A549 (cell line): ENCODE data around the gene CD34. TPM values are rescaled to one million over a fixed set of nuclear protein-coding genes. Genes with fewer than 3 reads are reported as not detected.

Experiments used
- ATAC-seq, 2 experiments: fragments of 200-7000 bp in 1 of 2; fragments of >200 bp in 1 of 2; cut with Nextera tagmentation in 1 of 2; cut with Tn5 transposase in 1 of 2; 3 replicates each; pipeline versions ENCODE4 v1.8.0 to v1.9.1; 2018 to 2020; ENCODE audit warnings: mild to moderate bottlenecking in 1 of 2, moderate library complexity in 1 of 2
- CTCF ChIA-PET: fragments of 300-600 bp; sonication (Branson Sonifier 250); formaldehyde crosslinking; extraction: SDS; loops from one replicate; lab custom pipeline; 2021; ENCODE audit warnings: antibody characterized with exemption, inconsistent platforms; lab: Yijun Ruan, JAX
- POLR2A ChIA-PET: fragments of 350-600 bp; formaldehyde crosslinking; extraction: SDS; loops from one replicate; lab custom pipeline; 2021; ENCODE audit warnings: antibody characterized with exemption, inconsistent platforms; lab: Yijun Ruan, JAX
- DNase-seq, 2 experiments: peaks; one replicate each; pipeline versions ENCODE4 v3.0.0 to v3.0.0-alpha.2; 2011 to 2016; ENCODE audit warnings: low read depth in 1 of 2, low spot score in 1 of 2
- FAIRE-seq: peaks from 2 replicates; lab custom pipeline; 2011; peaks lifted over from hg19 to GRCh38; lab: Jason Lieb, UNC
- H3K27ac ChIP-seq, 2 experiments: fragments of >200 bp; sonication (Bioruptor Twin); formaldehyde crosslinking; 3 replicates each; pipeline ENCODE4 v1.5.1; 2016 to 2017
- H3K4me1 ChIP-seq: fragments of >200 bp; sonication (Bioruptor Twin); formaldehyde crosslinking; 3 replicates; pipeline ENCODE4 v1.6.1; 2016
- H3K4me2 ChIP-seq: fragments of >200 bp; sonication (Bioruptor Twin); formaldehyde crosslinking; 3 replicates; pipeline ENCODE4 v1.6.1; 2016
- H3K4me3 ChIP-seq: fragments of >200 bp; sonication (Bioruptor Twin); formaldehyde crosslinking; 3 replicates; pipeline ENCODE4 v1.5.1; 2016
- H3K9me3 ChIP-seq: fragments of >200 bp; sonication (Bioruptor Twin); formaldehyde crosslinking; 3 replicates; pipeline ENCODE4 v1.6.1; 2016
- ATOH8 ChIP-seq: fragments of 250-450 bp; sonication (Bioruptor Pico); IDR thresholded peaks from 2 replicates; pipeline ENCODE4 v1.5.0; 2020; ENCODE audit warnings: low read depth, mild to moderate bottlenecking, moderate library complexity
- CBX8 ChIP-seq: fragments of 200-600 bp; sonication (generic); IDR thresholded peaks from 2 replicates; pipeline ENCODE4 v1.6.1; 2016
- EHF ChIP-seq: fragments of 250-450 bp; sonication (Bioruptor Pico); IDR thresholded peaks from 2 replicates; pipeline ENCODE4 v1.5.0; 2020; ENCODE audit warnings: mild to moderate bottlenecking
- EHMT2 ChIP-seq: fragments of 200-600 bp; sonication (generic); IDR thresholded peaks from 2 replicates; pipeline ENCODE4 v1.6.1; 2016; ENCODE audit warnings: antibody characterized with exemption, low read depth, mild to moderate bottlenecking, moderate library complexity
- ESRRA ChIP-seq: fragments of 150-350 bp; IDR thresholded peaks from 2 replicates; pipeline ENCODE4 v1.6.1; 2014; ENCODE audit warnings: mild to moderate bottlenecking, low read length, borderline replicate concordance
- HES2 ChIP-seq: fragments of >200 bp; sonication (Bioruptor Twin); formaldehyde crosslinking; IDR thresholded peaks from 2 replicates; pipeline ENCODE4 v1.6.1; 2016
- HMGXB4 ChIP-seq: fragments of 250-450 bp; sonication (Bioruptor Pico); IDR thresholded peaks from 2 replicates; pipeline ENCODE4 v1.5.0; 2021; ENCODE audit warnings: mild to moderate bottlenecking, moderate library complexity, borderline replicate concordance
- HOXB13 ChIP-seq: fragments of 250-450 bp; sonication (Bioruptor Pico); IDR thresholded peaks from 2 replicates; pipeline ENCODE4 v1.5.0; 2020; ENCODE audit warnings: low read depth, mild to moderate bottlenecking, moderate library complexity
- HOXB5 ChIP-seq: fragments of 250-450 bp; sonication (Bioruptor Pico); IDR thresholded peaks from 2 replicates; pipeline ENCODE4 v1.5.0; 2020; ENCODE audit warnings: mild to moderate bottlenecking, moderate library complexity
- JUN ChIP-seq, 2 experiments: fragments of >200 bp; sonication (Bioruptor Twin); formaldehyde crosslinking; IDR thresholded peaks; 2 replicates in 1 of 2; 3 replicates in 1 of 2; pipeline ENCODE4 v1.6.1; 2016 to 2017
- MAX ChIP-seq: IDR thresholded peaks from 2 replicates; pipeline ENCODE4 v1.6.1; 2012
- NFE2L2 ChIP-seq: fragments of 150-350 bp; conservative IDR thresholded peaks from 2 replicates; pipeline ENCODE4 v1.6.1; 2014; ENCODE audit warnings: low read length
- NPAS2 ChIP-seq: fragments of 250-450 bp; sonication (Bioruptor Pico); IDR thresholded peaks from 2 replicates; pipeline ENCODE4 v1.8.0; 2022; ENCODE audit warnings: mild to moderate bottlenecking, moderate library complexity, borderline replicate concordance
- PHF8 ChIP-seq: fragments of 200-600 bp; sonication (generic); IDR thresholded peaks from 2 replicates; pipeline ENCODE4 v1.6.1; 2016; ENCODE audit warnings: low read depth, mild to moderate bottlenecking, antibody characterized with exemption, moderate library complexity, borderline replicate concordance
- RARB ChIP-seq: fragments of 250-450 bp; sonication (Bioruptor Pico); IDR thresholded peaks from 2 replicates; pipeline ENCODE4 v1.8.0; 2021; ENCODE audit warnings: mild to moderate bottlenecking, moderate library complexity
- RCOR1 ChIP-seq: fragments of 150-350 bp; IDR thresholded peaks from 2 replicates; pipeline ENCODE4 v1.6.1; 2014; ENCODE audit warnings: antibody characterized with exemption, low read length, low read depth
- REST ChIP-seq: fragments of 200-600 bp; sonication (generic); IDR thresholded peaks from 2 replicates; pipeline ENCODE4 v1.6.1; 2016; ENCODE audit warnings: antibody characterized with exemption, mild to moderate bottlenecking, moderate library complexity
- SMC3 ChIP-seq: fragments of >200 bp; sonication (Bioruptor Twin); formaldehyde crosslinking; IDR thresholded peaks from 3 replicates; pipeline ENCODE4 v1.6.1; 2018; ENCODE audit warnings: inconsistent platforms
- SREBF2 ChIP-seq: fragments of 450-650 bp; IDR thresholded peaks from 2 replicates; pipeline ENCODE4 v1.6.1; 2014; ENCODE audit warnings: mild to moderate bottlenecking, moderate library complexity
- WGBS: methylation state at CpG from one replicate; pipeline ENCODE4 v1.1.6; 2017; ENCODE audit errors: missing lambda C conversion rate; 5-methylcytosine and 5-hydroxymethylcytosine counted together
- polyA plus RNA-seq, 4 experiments: library from polyadenylated mRNA; depleted of rRNA in 3 of 4; stranded (reverse); fragments of >200 nt; fragmentation: RNase III in 1 of 4; extraction: RNeasy Plus Mini Kit Qiagen cat#74134 plus additional on column Dnase treatment in 1 of 4; gene quantifications; 2 replicates in 3 of 4; 3 replicates in 1 of 4; pipeline ENCODE4 v1.2.3, GENCODE V29; 2011 to 2017

CD34 gene
- polyA plus RNA-seq, 2 of the 4 experiments (the other 2 are of a cell fraction): 0.05 TPM; not detected in 1

- H3K4me2 ChIP-seq: no peak overlapping the region
- H3K27ac ChIP-seq: no peak overlapping the region
- no peaks in the 10 kb centered on the region for H3K4me1 ChIP-seq
- no peak for DNase-seq
- POLR2A ChIA-PET: interaction anchor here (0.5 to 1.1 kb wide), 2 partner anchors 67 to 253 kb away, joined by 3 to 9 read pairs; no protein-coding TSS in a partner anchor
- no peak overlapping the region for H3K4me3 ChIP-seq
- no peak for ATAC-seq
- H3K9me3 ChIP-seq: no peaks in the 10 kb centered on the region
- no peak for FAIRE-seq
- TF ChIP-seq CBX8 (no peak), NFE2L2 (no peak), HOXB5 (CRISPR knock-in tag) (no peak), REST (no peak)
- TF ChIP-seq, all 56 proteins: peak for 0
- CTCF ChIA-PET: interaction anchor here (0.7 to 8.4 kb wide), 20 partner anchors 11 to 349 kb away, joined by 3 to 108 read pairs (median 4); no protein-coding TSS in a partner anchor
Measured at GRCh38 chr1:207896547-207896946, 14.4 kb downstream of the CD34 start.

GRCh38 chr1:207894704-207895103 is 16.2 kb downstream of the CD34 start:
- POLR2A ChIA-PET: no interaction called here
- H3K27ac ChIP-seq: no peak overlapping the region
- no peak overlapping the region for H3K4me3 ChIP-seq
- no peak for TF ChIP-seq REST
- no peak for TF ChIP-seq MAX
- no peak for TF ChIP-seq HES2
- no peak for TF ChIP-seq ATOH8 (CRISPR knock-in tag)
- TF ChIP-seq RCOR1: no peak
- TF ChIP-seq HOXB13 (CRISPR knock-in tag): no peak
- no peak for TF ChIP-seq NPAS2
- no peak for TF ChIP-seq HMGXB4 (CRISPR knock-in tag)
- no peak for TF ChIP-seq JUN (IDR thresholded peaks at IDR 0.05)
- TF ChIP-seq NFE2L2: no peak
- TF ChIP-seq SREBF2: no peak
- TF ChIP-seq EHF (CRISPR knock-in tag): no peak
- TF ChIP-seq ESRRA: no peak
- no peak for TF ChIP-seq SMC3
- TF ChIP-seq EHMT2: no peak
- TF ChIP-seq PHF8: no peak
- no peak for TF ChIP-seq RARB
- no peak for FAIRE-seq
- H3K4me1 ChIP-seq: peaks cover 8% of the 10 kb centered on the region; the same call in 2 of the 3 replicates
- H3K4me2 ChIP-seq: no peak overlapping the region
- no peaks in the 10 kb centered on the region for H3K9me3 ChIP-seq
- ATAC-seq: no peak
- no peak for DNase-seq
- CTCF ChIA-PET: interaction anchor here (0.8 to 8.4 kb wide), 6 partner anchors 9 to 103 kb away, joined by 3 to 108 read pairs (median 6); no protein-coding TSS in a partner anchor
- WGBS: 85% methylated on average over 2 of the region's 2 CpGs
